ENCODE measurements around the gene CRK. TPM values are rescaled to one million over a fixed set of nuclear protein-coding genes. Genes with fewer than 3 reads are reported as not detected.
"Not testable (repeated sequence)": the region's sequence is repeated elsewhere in the genome, so short reads cannot be mapped to it uniquely, and the experiment has no call there.

CRK gene
- total RNA-seq, 4 donors from 2014 or later: 65.1 to 72.0 (median 70.0) TPM

- no peak for TF ChIP-seq POLR2A (IDR thresholded peaks at IDR 0.05)
- no peak for TF ChIP-seq EP300 (IDR thresholded peaks at IDR 0.05)
- no peak for TF ChIP-seq CTCF (IDR thresholded peaks at IDR 0.05)
- Histone ChIP-seq H3K27ac (peak overlapping the region in 1 of 4 donors; percentile 20), H3K36me3 (peaks cover 0 to 3% (median 0%) of the 10 kb centered on the region in 3 donors), H3K9me3 (no peaks in the 10 kb centered on the region), H3K4me1 (peaks cover 4 to 95% (median 57%) of the 10 kb centered on the region in 4 donors), H3K27me3 (no peaks in the 10 kb centered on the region), H3K4me3 (no peak overlapping the region)
- 84 to 95% methylated on average over 8 to 9 of the region's 9 CpGs for WGBS, 2 donors
- DNase-seq (ENCODE audit: low spot score in 2 of 2): no peak
Measured at GRCh38 chr17:1391577-1391976, 64.5 kb downstream of the CRK start.

GRCh38 chr17:1390432-1391367 is 65.3 kb downstream of the CRK start:
- peak overlapping the region in 3 of 4 donors; percentile 12 to 61 (median 20) for H3K27ac ChIP-seq

GRCh38 chr17:1387490-1388227 is 68.4 kb downstream of the CRK start:
- not testable (repeated sequence) for H3K36me3 ChIP-seq; DNase-seq (ENCODE audit: low spot score in 2 of 2); H3K27me3 ChIP-seq; H3K9me3 ChIP-seq; H3K4me3 ChIP-seq
- Histone ChIP-seq H3K27ac (peak overlapping the region in 1 of 4 donors; percentile 56), H3K4me1 (peaks cover 4 to 97% (median 48%) of the 10 kb centered on the region in 4 donors)
- WGBS, 2 donors: 62 to 64% methylated on average over 21 to 22 of the region's 22 CpGs

More at GRCh38 chr17:1390432-1391367, 65.3 kb downstream of the CRK start:
- Histone ChIP-seq H3K4me1 (peaks cover 4 to 95% (median 54%) of the 10 kb centered on the region in 4 donors), H3K27me3 (no peaks in the 10 kb centered on the region), H3K9me3 (no peaks in the 10 kb centered on the region), H3K36me3 (peaks cover 0 to 2% (median 0%) of the 10 kb centered on the region in 3 donors), H3K4me3 (no peak overlapping the region)
- no peak for DNase-seq (ENCODE audit: low spot score in 2 of 2)
- WGBS, 2 donors: 15 to 25% methylated on average over 6 of the region's 6 CpGs
- no peak for TF ChIP-seq EP300 (IDR thresholded peaks at IDR 0.05)
- no peak for TF ChIP-seq POLR2A (IDR thresholded peaks at IDR 0.05)
- no peak for TF ChIP-seq CTCF (IDR thresholded peaks at IDR 0.05)

- H3K27me3 ChIP-seq; H3K9me3 ChIP-seq; DNase-seq (ENCODE audit: low spot score in 2 of 2); H3K36me3 ChIP-seq; H3K4me3 ChIP-seq: not testable (repeated sequence)
- peaks cover 4 to 93% (median 44%) of the 10 kb centered on the region in 4 donors for H3K4me1 ChIP-seq
- 74 to 77% methylated on average over 8 of the region's 8 CpGs for WGBS, 2 donors
- H3K27ac ChIP-seq: peak overlapping the region in 1 of 4 donors; percentile 56
Measured at GRCh38 chr17:1386675-1387190, 69.3 kb downstream of the CRK start.

GRCh38 chr17:1386265-1386664 is 69.8 kb downstream of the CRK start:
- H3K4me1 ChIP-seq: peaks cover 4 to 92% (median 41%) of the 10 kb centered on the region in 4 donors
- no peaks in the 10 kb centered on the region for H3K36me3 ChIP-seq
- H3K27ac ChIP-seq: peak overlapping the region in 1 of 4 donors; percentile 56
- H3K4me3 ChIP-seq: no peak overlapping the region
- TF ChIP-seq CTCF (IDR thresholded peaks at IDR 0.05) (no peak), EP300 (IDR thresholded peaks at IDR 0.05) (no peak), POLR2A (IDR thresholded peaks at IDR 0.05) (no peak)
- 56 to 57% methylated on average over 2 of the region's 2 CpGs for WGBS, 2 donors
- no peak for DNase-seq (ENCODE audit: low spot score in 2 of 2)
- H3K27me3 ChIP-seq: no peaks in the 10 kb centered on the region
- no peaks in the 10 kb centered on the region for H3K9me3 ChIP-seq

All from tibial nerve (tissue), 4 donors.